ENCODE measurements around the gene CRBN.
A peak's percentile ranks its signal among the peaks of the same experiment; 100 is the strongest.

The CRBN gene

GRCh38 chr3:3172627-3173026, 6.9 kb downstream of the CRBN start:
- no peak for DNase-seq

GRCh38 chr3:3170998-3171397, 8.5 kb downstream of the CRBN start:
- DNase-seq, result peak in 1 of 58 donors; percentile 7

DNA sequence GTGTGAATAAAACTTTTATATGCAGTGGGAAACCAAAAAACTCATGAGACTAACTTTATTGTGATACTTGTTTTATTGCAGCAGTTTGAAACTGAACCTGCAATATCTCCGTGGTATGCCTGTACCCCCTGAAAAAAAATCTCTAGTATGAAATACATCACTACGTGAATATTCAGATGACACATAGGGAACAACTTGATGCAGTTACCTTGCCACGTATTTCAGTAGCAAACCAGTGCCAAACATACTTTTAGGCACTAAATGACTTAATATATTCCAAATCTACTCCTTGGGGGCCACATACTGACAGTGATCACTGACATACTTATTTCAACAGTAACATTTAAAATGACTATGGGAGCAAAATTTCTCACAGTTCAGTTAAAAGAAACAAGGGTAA, 13.8 kb downstream of the CRBN start:
- no peak for DNase-seq

GRCh38 chr3:3165241-3165640, 14.2 kb downstream of the CRBN start:
- no peak for DNase-seq

GRCh38 chr3:3160826-3161225, 18.7 kb downstream of the CRBN start:
- DNase-seq, result no peak

DNA sequence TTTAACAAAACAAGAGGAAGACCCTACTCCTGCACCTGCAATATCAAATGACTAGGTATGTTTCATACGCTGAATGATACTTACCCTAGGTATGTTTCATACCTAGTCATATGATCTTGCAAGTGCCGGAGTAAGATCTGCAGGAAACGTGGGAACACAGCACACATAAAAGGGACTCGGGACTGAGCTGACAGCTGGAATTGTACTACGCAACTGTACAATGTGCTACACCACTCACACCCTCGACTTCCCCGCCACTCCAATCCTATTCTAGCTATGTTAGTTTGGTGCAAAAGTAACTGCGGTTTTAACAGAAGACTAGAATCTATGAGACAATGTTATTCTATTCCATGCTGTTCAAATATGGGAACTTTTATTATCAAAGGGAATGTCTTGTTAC, 22.0 kb downstream of the CRBN start:
- DNase-seq, result no peak

DNA sequence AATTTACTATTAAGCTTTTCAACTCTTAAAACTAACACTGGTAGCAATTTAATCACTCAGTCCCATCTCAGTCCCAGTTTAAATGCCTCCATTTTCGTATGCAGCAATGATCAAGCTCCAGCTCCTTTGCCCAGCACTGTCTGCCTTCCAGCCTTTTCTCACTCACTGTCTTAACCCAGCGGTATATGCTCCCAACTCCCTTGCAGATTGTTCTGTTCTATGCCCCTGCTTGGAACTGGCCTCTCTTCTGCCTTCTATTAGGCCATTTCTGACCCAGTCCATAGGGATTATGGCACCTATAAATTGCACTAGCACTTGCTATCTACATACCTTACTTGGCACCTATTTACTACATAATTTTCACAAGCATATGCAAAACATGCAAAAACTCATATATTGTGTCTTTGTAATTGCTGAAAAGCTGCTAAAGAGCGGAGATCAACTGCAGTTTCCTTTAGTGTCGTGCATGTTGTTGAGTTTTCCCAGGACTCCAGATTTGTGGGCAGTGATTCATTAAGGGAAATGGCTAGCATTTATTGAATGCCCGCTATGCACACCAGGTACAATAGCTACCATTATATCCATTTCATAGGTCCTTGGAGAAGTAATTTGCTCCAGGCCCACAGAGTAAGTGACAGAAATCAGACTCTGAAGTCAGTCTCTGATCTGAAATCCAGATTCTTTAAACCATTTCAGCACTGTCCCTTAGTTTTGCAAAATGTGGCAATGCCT, 24.4 kb downstream of the CRBN start:
- no peak for DNase-seq

GRCh38 chr3:3151513-3151912, 28.0 kb downstream of the CRBN start:
- no peak for DNase-seq

DNA sequence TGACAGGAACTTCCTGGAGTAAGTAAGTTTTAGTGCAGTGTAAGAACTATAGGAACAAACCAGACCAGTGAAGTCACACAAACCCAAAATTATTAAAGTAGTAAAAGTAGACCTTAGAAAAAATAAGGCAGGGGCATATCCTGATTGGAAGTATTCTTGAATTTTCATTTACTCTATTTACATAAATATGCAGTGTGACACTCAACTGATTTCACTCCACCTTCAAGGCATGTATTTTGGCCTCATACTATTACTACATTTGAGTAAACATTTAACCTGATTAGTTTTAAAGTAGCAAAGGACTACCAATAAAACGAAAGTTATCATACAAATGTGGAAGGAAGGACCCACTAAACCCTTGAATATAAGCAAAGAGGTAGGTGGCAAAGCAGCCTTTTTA, 29.9 kb downstream of the CRBN start:
- DNase-seq, result no peak

- no peak for DNase-seq
Measured at GRCh38 chr3:3145831-3146230, 33.7 kb downstream of the CRBN start.

DNA sequence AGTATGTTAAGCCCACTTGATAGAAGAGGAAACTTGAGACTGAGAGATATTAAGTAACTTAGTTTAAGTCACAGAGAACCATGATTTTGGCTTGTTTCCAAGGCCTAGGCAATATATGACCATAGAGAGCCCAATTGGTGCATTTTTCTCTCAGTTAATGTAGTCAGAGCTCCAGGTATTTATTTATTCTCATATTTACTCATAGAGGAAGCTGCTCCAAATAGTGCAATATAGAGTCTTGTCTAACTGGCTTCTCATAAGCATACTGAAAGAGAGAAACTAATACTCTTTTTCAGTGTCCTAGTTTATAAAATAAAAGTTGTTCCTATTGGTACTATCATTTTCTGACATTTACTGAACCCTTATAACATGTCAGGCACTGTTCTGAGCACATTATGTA, 37.6 kb downstream of the CRBN start:
- no peak for DNase-seq

GRCh38 chr3:3137526-3137925, 42.0 kb downstream of the CRBN start:
- DNase-seq, result no peak

- peak in 12 of 58 donors; percentile 1 to 72 (median 16) for DNase-seq
Measured at GRCh38 chr3:3134750-3135448, 44.6 kb downstream of the CRBN start.

DNA sequence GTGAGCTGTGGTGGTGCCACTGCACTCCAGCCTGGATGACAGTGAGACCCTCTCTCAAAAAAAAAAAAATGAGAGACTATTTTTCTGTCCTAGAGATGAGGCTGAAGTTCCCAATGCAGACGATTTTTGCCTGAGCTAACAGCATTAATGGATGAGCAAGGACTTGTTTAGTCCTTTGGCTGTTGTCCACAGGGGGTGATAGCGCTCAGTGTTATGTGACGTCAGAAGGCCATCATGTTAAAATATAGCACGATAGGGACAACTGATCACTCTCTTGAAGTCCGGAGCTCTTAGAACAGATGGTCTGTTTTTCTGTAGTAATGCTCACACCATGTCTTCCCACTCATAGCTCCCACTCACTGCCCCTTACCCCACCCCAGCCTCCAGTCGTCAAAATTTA, 46.0 kb downstream of the CRBN start:
- no peak for DNase-seq

DNA sequence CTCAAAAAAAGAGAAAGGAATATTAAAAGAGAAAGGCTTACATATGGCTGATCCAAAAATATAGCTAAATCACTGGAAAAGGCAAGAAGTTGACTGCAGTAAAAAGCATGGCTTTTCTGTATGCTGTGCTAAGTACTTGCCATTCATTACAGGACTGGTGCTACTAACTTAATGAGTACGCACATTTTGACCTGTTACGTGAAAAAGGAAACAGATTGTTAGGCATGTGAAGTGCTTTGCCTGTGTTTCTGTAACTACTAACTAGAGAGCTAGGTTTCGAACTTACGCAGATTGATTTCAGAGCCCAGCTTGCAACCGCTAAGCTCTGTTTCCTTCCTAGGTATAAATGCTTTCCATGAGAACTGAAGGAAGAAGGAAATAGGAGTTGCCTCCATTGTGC, 49.9 kb downstream of the CRBN start:
- DNase-seq, result no peak

DNA sequence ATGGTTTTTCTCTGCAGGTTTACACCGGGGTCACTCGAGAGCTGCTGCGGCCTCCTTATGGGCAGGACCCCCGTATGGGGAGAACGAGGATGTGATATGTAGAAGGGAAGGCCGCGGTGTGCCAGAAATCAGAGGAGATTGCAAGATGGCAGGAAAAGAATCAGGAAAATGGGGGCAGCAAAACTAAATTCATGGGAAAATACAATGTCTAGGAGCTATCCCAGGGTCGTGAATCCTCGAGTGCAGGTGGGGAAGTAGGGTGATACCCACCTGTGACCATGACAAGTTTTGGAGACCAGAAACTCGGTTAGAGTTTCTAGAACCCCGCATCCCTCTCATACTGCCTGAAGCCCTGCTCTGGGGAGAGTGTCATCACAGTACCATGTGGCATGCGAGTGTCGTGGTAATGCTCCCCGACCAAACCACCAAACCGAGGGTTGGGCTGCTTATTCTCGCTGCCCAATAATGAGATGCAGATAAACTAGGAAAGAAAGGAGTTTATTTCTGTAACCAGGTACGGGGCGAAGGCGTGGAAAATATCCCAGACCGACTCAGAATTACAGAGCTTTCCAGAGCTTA, 52.0 kb downstream of the CRBN start:
- DNase-seq, result no peak

DNA sequence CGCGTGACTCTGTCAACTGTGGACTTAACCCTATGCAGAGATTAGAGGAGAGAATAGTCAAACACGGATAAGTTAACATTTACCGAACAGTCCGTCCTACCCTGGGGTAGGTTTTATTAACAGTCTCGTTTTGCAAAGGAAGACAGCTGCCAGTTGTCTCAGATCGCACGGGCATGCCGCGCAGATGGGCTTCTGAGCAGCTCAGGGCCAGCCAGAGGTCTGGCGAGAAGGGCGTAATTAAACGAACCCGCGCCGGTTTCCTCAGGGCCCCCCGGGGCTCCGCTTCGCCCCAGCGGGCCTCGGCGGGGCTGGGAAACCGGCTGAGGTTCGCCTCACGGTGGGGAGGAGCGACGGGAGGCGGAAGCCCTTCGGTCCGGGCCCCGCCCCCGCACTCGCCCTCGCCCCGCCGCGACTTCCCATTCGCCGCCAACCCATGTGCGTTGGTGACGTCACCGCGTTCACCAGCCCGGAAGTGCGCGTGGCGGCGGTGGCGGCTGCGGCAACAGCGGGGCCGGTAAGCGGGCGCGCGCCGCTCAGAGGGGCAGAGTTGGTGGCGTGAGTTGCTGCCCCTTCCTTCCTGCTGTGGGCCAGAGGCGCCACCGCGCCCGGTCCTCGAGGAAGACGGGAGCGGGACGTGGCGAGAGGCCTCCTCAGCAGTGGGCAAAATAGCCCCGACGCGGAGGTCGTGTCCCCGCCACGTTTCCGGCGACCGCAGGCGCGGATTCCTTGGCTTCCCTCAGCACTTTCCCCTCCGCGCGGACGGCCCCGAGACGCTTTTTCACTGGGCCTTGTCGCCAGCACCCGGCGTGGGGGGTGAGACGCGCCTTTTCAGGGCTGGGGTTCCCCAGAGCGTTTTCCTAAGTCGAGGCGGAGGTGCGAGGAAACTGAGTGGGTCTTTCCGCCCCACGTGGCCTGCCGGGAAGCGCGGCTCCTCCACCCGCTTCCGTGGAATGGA, 52.7 kb downstream of the CRBN start, which contains the start of gene TRNT1:
TRNT1 (plus strand) TSS at position 464 of the 955 bp plus-strand sequence. CDS start 2,101 bp downstream, outside the sequence.
- DNase-seq, result peak; percentile 46 to 94 (median 87)

DNA sequence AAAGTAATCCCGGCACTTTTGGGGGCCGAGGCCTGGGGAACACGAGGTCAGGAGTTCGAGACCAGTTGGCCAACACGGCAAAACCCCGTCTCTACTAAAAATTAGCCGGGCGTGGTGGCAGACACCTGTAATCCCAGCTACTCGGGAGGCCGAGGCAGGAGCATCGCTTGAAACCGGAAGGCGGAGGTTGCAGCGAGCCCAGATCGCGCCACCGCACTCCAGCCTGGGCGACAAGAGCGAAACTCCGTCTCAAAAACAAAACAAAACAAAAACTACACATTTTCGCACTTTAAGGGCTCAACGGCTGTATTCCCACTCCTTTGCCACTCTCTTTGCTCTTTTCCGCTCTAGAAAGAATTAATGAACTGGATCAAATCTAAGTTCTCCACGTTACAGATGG, 53.5 kb downstream of the CRBN start:
- DNase-seq, result peak in 1 of 58 donors; percentile 3

DNA sequence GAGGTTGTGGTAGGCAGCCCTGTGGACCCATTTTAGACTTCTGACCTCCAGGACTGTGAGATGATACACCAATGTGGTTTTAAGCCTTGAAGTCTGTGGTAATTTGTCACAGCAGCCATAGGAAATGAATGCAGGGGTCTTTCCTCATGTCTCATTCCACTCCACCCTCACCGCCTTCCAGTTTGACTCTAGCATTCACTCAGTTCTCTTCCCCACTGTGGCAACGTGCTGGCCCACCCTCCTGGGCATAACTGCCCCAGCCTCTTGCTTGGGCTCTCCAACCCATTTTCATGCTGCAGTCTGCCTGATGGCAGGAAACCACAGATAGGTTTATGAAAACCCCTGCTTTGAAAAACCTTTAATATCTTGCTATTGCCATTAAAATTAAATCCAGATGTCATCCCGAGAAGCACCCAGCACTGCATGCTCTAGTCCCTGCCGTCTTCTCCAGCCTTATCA, 60.1 kb downstream of the CRBN start:
- no peak for DNase-seq

GRCh38 chr3:3117651-3118050, 61.8 kb downstream of the CRBN start:
- DNase-seq, result no peak

DNA sequence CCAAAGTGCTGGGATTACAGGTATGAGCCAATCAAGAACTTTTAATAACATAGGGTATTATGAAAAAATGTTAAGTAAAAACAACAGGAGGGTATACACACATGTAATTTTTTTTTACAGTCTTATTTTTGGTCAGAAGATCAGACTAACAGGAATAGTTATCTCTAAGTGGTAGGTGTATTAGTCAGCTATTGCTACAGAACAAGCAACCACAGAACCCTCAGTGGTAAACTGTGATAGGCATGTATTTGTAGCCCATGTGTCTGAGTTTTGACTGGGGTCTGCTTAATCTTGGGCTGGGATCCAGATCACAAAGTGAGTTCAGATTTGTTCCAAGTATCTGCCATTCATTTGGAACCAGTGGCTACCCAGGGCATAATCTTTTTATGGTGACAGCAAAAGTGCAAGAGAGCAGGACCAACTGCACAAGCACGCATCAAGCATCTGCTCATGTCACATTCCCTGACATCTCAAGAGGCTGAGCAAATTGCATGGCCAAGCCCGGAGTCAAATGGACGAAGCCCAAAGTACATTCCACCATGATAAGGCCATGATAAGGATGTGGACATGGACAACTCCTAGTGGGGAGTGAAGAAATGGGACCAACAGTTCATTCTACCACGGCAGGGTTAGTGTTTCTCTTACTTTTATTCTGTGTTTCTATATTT, 66.3 kb downstream of the CRBN start:
- no peak for DNase-seq

All from anterior cingulate cortex (tissue), 58 donors.